ENCODE results near the gene MAPK9. TPM values are rescaled to one million over a fixed set of nuclear protein-coding genes. Genes with fewer than 3 reads are reported as not detected.

The MAPK9 gene
- total RNA-seq, 1 donor from 2014 or later, result 47.4 TPM

- Mint-ChIP-seq H3K36me3 (ENCODE audit: unreplicated experiment) (no peaks in the 10 kb centered on the region), H3K4me3 (ENCODE audit: unreplicated experiment) (peak overlapping the region; percentile 92), H3K9me3 (ENCODE audit: unreplicated experiment) (peaks cover 6% of the 10 kb centered on the region), H3K27me3 (ENCODE audit: unreplicated experiment) (peaks cover 11% of the 10 kb centered on the region), H3K4me1 (ENCODE audit: low read depth, unreplicated experiment) (peaks cover 10% of the 10 kb centered on the region), H3K27ac (ENCODE audit: unreplicated experiment) (peak overlapping the region; percentile 15)
- TF ChIP-seq CTCF (IDR thresholded peaks at IDR 0.05; ENCODE audit: partially characterized antibody, unreplicated experiment), result no peak
- peak; percentile 40 for DNase-seq
Measured at GRCh38 chr5:180207593-180207992, 84.3 kb downstream of the MAPK9 start.

- TF ChIP-seq CTCF (IDR thresholded peaks at IDR 0.05; ENCODE audit: partially characterized antibody, unreplicated experiment), result no peak
- H3K4me3 Mint-ChIP-seq (ENCODE audit: unreplicated experiment), result peak overlapping the region; percentile 69
- peaks cover 6% of the 10 kb centered on the region for H3K9me3 Mint-ChIP-seq (ENCODE audit: unreplicated experiment)
- peaks cover 10% of the 10 kb centered on the region for H3K4me1 Mint-ChIP-seq (ENCODE audit: low read depth, unreplicated experiment)
- no peak for DNase-seq
- peaks cover 9% of the 10 kb centered on the region for H3K27me3 Mint-ChIP-seq (ENCODE audit: unreplicated experiment)
- no peak overlapping the region for H3K27ac Mint-ChIP-seq (ENCODE audit: unreplicated experiment)
- H3K36me3 Mint-ChIP-seq (ENCODE audit: unreplicated experiment), result no peaks in the 10 kb centered on the region
Measured at GRCh38 chr5:180206993-180207392, 84.9 kb downstream of the MAPK9 start.

GRCh38 chr5:180205916-180206315, 86.0 kb downstream of the MAPK9 start:
- Mint-ChIP-seq H3K36me3 (ENCODE audit: unreplicated experiment) (no peaks in the 10 kb centered on the region), H3K9me3 (ENCODE audit: unreplicated experiment) (peaks cover 11% of the 10 kb centered on the region), H3K4me3 (ENCODE audit: unreplicated experiment) (no peak overlapping the region), H3K4me1 (ENCODE audit: low read depth, unreplicated experiment) (peaks cover 14% of the 10 kb centered on the region), H3K27ac (ENCODE audit: unreplicated experiment) (peak overlapping the region; percentile 77), H3K27me3 (ENCODE audit: unreplicated experiment) (peaks cover 11% of the 10 kb centered on the region)
- TF ChIP-seq CTCF (IDR thresholded peaks at IDR 0.05; ENCODE audit: partially characterized antibody, unreplicated experiment), result no peak
- no peak for DNase-seq

GRCh38 chr5:180204276-180204819, 87.5 kb downstream of the MAPK9 start:
- H3K9me3 Mint-ChIP-seq (ENCODE audit: unreplicated experiment), result peaks cover 7% of the 10 kb centered on the region
- no peak overlapping the region for H3K4me3 Mint-ChIP-seq (ENCODE audit: unreplicated experiment)
- peaks cover 6% of the 10 kb centered on the region for H3K27me3 Mint-ChIP-seq (ENCODE audit: unreplicated experiment)
- H3K4me1 Mint-ChIP-seq (ENCODE audit: low read depth, unreplicated experiment), result peaks cover 14% of the 10 kb centered on the region
- no peak for TF ChIP-seq CTCF (IDR thresholded peaks at IDR 0.05; ENCODE audit: partially characterized antibody, unreplicated experiment)
- no peak overlapping the region for H3K27ac Mint-ChIP-seq (ENCODE audit: unreplicated experiment)
- no peaks in the 10 kb centered on the region for H3K36me3 Mint-ChIP-seq (ENCODE audit: unreplicated experiment)
- no peak for DNase-seq

GRCh38 chr5:180202939-180203573, 88.8 kb downstream of the MAPK9 start:
- peaks cover 4% of the 10 kb centered on the region for H3K27me3 Mint-ChIP-seq (ENCODE audit: unreplicated experiment)
- no peaks in the 10 kb centered on the region for H3K36me3 Mint-ChIP-seq (ENCODE audit: unreplicated experiment)
- TF ChIP-seq CTCF (IDR thresholded peaks at IDR 0.05; ENCODE audit: partially characterized antibody, unreplicated experiment), result no peak
- H3K4me3 Mint-ChIP-seq (ENCODE audit: unreplicated experiment), result no peak overlapping the region
- H3K4me1 Mint-ChIP-seq (ENCODE audit: low read depth, unreplicated experiment), result peaks cover 9% of the 10 kb centered on the region
- no peak for DNase-seq
- peaks cover 7% of the 10 kb centered on the region for H3K9me3 Mint-ChIP-seq (ENCODE audit: unreplicated experiment)
- no peak overlapping the region for H3K27ac Mint-ChIP-seq (ENCODE audit: unreplicated experiment)
